ENCODE results near the gene HPSE2. TPM values are rescaled to one million over a fixed set of nuclear protein-coding genes. Genes with fewer than 3 reads are reported as not detected.

HPSE2 gene
- total and polyA plus RNA-seq, 2 experiments from 2014 or later, result 0.10 to 0.24 TPM

DNA sequence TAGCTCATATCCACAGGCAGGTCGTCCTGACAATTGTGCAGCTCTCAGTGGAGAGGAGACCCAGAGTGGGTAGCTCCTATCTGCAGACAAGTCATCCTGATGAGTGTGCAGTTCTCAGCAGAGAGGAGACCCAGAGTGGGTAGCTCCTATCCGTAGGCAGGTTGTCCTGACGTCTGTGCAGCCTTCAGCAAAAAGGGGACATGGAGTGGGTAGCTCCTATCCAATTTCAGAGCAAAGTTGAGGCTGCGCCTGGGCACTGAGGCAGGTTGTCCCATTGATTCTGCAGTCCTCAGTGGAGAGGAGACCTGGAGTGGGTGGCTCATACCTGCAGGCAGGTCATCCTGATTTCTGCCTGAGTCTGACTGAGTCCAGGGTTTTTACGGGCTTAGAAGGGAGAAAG lies 111.8 kb downstream of the HPSE2 start:
- H3K9me2 ChIP-seq (ENCODE audit: insufficient read depth), result no peaks in the 10 kb centered on the region
- no peak overlapping the region for H3K4me3 Mint-ChIP-seq
- H4K20me1 ChIP-seq (replicated peaks; ENCODE audit: insufficient read depth), result no peaks in the 10 kb centered on the region
- no peaks in the 10 kb centered on the region for H3K79me2 ChIP-seq (replicated peaks; ENCODE audit: insufficient read depth)
- H3K27me3 ChIP-seq (ENCODE audit: insufficient read depth), result no peaks in the 10 kb centered on the region
- H3K27ac Mint-ChIP-seq, result no peak overlapping the region
- H3K4me1 ChIP-seq (ENCODE audit: insufficient read depth), result no peaks in the 10 kb centered on the region
- H3K4me3 ChIP-seq, result no peak overlapping the region
- no peaks in the 10 kb centered on the region; the same call in 1 of the 2 replicates for H3K36me3 ChIP-seq (ENCODE audit: insufficient read depth)
- no peaks in the 10 kb centered on the region for H3F3A ChIP-seq (replicated peaks; ENCODE audit: low read depth)
- H3K4me2 ChIP-seq, result no peak overlapping the region
- ATAC-seq (no peak), DNase-seq (ENCODE audit: low spot score) (peak; percentile 8)
- peaks cover 11% of the 10 kb centered on the region for H3K36me3 Mint-ChIP-seq (ENCODE audit: low read depth)
- peaks cover 28% of the 10 kb centered on the region for H3K9me3 Mint-ChIP-seq
- no peaks in the 10 kb centered on the region for H3K4me1 Mint-ChIP-seq
- H3K27me3 Mint-ChIP-seq (ENCODE audit: insufficient read depth, low read depth, poor library complexity), result peaks cover 4% of the 10 kb centered on the region
- H3K27ac ChIP-seq (ENCODE audit: low read depth), result no peak overlapping the region
- TF ChIP-seq EZH2 (IDR thresholded peaks at IDR 0.05; ENCODE audit: low read depth, unreplicated experiment), result no peak
- TF ChIP-seq, protein P1, sequence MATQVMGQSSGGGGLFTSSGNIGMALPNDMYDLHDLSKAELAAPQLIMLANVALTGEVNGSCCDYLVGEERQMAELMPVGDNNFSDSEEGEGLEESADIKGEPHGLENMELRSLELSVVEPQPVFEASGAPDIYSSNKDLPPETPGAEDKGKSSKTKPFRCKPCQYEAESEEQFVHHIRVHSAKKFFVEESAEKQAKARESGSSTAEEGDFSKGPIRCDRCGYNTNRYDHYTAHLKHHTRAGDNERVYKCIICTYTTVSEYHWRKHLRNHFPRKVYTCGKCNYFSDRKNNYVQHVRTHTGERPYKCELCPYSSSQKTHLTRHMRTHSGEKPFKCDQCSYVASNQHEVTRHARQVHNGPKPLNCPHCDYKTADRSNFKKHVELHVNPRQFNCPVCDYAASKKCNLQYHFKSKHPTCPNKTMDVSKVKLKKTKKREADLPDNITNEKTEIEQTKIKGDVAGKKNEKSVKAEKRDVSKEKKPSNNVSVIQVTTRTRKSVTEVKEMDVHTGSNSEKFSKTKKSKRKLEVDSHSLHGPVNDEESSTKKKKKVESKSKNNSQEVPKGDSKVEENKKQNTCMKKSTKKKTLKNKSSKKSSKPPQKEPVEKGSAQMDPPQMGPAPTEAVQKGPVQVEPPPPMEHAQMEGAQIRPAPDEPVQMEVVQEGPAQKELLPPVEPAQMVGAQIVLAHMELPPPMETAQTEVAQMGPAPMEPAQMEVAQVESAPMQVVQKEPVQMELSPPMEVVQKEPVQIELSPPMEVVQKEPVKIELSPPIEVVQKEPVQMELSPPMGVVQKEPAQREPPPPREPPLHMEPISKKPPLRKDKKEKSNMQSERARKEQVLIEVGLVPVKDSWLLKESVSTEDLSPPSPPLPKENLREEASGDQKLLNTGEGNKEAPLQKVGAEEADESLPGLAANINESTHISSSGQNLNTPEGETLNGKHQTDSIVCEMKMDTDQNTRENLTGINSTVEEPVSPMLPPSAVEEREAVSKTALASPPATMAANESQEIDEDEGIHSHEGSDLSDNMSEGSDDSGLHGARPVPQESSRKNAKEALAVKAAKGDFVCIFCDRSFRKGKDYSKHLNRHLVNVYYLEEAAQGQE (IDR thresholded peaks at IDR 0.05; ENCODE audit: unreplicated experiment), result no peak
- TF ChIP-seq EZH2phosphoT487 (IDR thresholded peaks at IDR 0.05; ENCODE audit: unreplicated experiment), result no peak
- TF ChIP-seq CREB1 (CRISPR knock-in tag; IDR thresholded peaks at IDR 0.05; ENCODE audit: low read depth), result no peak
- TF ChIP-seq, protein P2, sequence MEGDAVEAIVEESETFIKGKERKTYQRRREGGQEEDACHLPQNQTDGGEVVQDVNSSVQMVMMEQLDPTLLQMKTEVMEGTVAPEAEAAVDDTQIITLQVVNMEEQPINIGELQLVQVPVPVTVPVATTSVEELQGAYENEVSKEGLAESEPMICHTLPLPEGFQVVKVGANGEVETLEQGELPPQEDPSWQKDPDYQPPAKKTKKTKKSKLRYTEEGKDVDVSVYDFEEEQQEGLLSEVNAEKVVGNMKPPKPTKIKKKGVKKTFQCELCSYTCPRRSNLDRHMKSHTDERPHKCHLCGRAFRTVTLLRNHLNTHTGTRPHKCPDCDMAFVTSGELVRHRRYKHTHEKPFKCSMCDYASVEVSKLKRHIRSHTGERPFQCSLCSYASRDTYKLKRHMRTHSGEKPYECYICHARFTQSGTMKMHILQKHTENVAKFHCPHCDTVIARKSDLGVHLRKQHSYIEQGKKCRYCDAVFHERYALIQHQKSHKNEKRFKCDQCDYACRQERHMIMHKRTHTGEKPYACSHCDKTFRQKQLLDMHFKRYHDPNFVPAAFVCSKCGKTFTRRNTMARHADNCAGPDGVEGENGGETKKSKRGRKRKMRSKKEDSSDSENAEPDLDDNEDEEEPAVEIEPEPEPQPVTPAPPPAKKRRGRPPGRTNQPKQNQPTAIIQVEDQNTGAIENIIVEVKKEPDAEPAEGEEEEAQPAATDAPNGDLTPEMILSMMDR (conservative IDR thresholded peaks at IDR 0.05; ENCODE audit: low read depth in 2 of 2), result no peak
- no peak for TF ChIP-seq ZNF462 (CRISPR knock-in tag; IDR thresholded peaks at IDR 0.05)
- no peak for TF ChIP-seq JUNB (IDR thresholded peaks at IDR 0.05; ENCODE audit: unreplicated experiment)
- TF ChIP-seq ETS1 (IDR thresholded peaks at IDR 0.05), result no peak
- H2AFZ ChIP-seq, result no peak overlapping the region

Data from GM23338 (cell line).